Muscle of leg (tissue), 11 donors: ENCODE data around the gene ZNF296. TPM values are rescaled to one million over a fixed set of nuclear protein-coding genes. Genes with fewer than 3 reads are reported as not detected.
A peak's percentile ranks its signal among the peaks of the same experiment; 100 is the strongest.

Source experiments
- DNase-seq: peaks from one replicate; pipeline ENCODE4 v3.0.0; 2013
- H3K27ac ChIP-seq: one replicate; pipeline ENCODE4 v1.5.1; 2013; ENCODE audit warnings: mild to moderate bottlenecking, low read length, control low read depth
- H3K27me3 ChIP-seq: one replicate; pipeline ENCODE4 v1.6.1; 2013; ENCODE audit warnings: low read length; ENCODE audit not compliant: control insufficient read depth, insufficient read depth
- H3K36me3 ChIP-seq: one replicate; pipeline ENCODE4 v1.6.1; 2013; ENCODE audit warnings: low read length; ENCODE audit not compliant: control insufficient read depth, insufficient read depth
- H3K4me1 ChIP-seq: one replicate; pipeline ENCODE4 v1.6.1; 2013; ENCODE audit warnings: low read length; ENCODE audit not compliant: control insufficient read depth, insufficient read depth
- H3K4me3 ChIP-seq: one replicate; pipeline ENCODE4 v1.5.1; 2013; ENCODE audit warnings: low read length, control low read depth
- H3K9me3 ChIP-seq: replicated peaks from 2 replicates; pipeline ENCODE4 v1.6.1; 2013; ENCODE audit warnings: low read depth, low read length; ENCODE audit not compliant: control insufficient read depth
- WGBS: methylation state at CpG from one replicate; pipeline ENCODE4 v1.1.5; 2013; ENCODE audit warnings: missing lambda C conversion rate; ENCODE audit not compliant: insufficient coverage; 5-methylcytosine and 5-hydroxymethylcytosine counted together
- polyA plus RNA-seq, 8 donors: library from polyadenylated mRNA; unstranded; fragments of 120-200 nt; gene quantifications; one replicate each; pipeline versions ENCODE4 v1.2.1 to v1.2.3, GENCODE V29; 2013; ENCODE audit warnings: inconsistent platforms in 1 of 8, low replicate concordance in 1 of 8; ENCODE audit not compliant: insufficient read length in 8 of 8, insufficient read depth in 1 of 8
- total RNA-seq: library from RNA; stranded (reverse); fragments of 120-200 nt; gene quantifications from one replicate; pipeline ENCODE4 v1.2.4, GENCODE V29; 2013

Gene ZNF296
- total and polyA plus RNA-seq, 9 donors, result 0.13 to 1.5 (median 0.65) TPM

DNA sequence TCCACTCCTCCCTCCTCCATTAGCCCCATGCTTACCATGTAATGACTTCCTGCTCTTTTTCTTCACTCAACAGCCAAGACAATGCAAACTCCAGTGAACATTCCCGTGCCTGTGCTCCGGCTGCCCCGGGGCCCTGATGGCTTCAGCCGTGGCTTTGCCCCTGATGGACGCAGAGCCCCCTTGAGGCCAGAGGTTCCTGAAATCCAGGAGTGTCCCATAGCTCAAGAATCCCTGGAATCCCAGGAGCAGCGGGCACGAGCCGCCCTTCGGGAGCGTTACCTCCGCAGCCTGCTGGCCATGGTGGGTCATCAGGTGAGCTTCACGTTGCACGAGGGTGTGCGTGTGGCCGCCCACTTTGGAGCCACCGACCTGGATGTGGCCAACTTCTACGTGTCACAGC lies 13.8 kb upstream of the ZNF296 start:
- no peaks in the 10 kb centered on the region for H3K9me3 ChIP-seq
- no peaks in the 10 kb centered on the region for H3K27me3 ChIP-seq
- H3K4me3 ChIP-seq, result no peak overlapping the region
- DNase-seq, result no peak
- WGBS, result 90% methylated on average over 17 of the region's 17 CpGs
- H3K27ac ChIP-seq, result no peak overlapping the region
- H3K36me3 ChIP-seq, result peaks cover 29% of the 10 kb centered on the region
- H3K4me1 ChIP-seq, result peaks cover 23% of the 10 kb centered on the region

DNA sequence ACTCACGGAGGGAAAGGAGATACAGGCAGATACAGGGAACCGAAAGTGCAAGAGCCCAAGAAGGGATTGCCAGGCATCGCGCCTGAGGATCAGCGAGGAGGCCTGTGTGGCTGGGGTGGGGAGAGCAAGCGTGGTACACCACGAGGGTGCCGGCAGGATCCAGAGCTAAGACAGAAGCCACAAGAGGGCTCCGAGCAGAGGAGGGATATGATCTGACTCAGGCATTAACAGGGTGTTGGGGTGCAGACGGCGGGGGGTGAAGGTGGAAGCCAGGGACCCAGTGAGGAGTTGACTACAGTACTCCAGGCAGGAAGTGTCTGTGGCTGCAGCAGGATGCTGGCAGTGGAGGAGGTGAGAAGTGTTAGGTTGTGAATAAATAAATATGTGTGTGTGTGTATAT lies 11.3 kb upstream of the ZNF296 start:
- H3K36me3 ChIP-seq, result peaks cover 38% of the 10 kb centered on the region
- H3K4me1 ChIP-seq, result peaks cover 11% of the 10 kb centered on the region
- DNase-seq, result no peak
- 83% methylated on average over 11 of the region's 11 CpGs for WGBS
- H3K4me3 ChIP-seq, result no peak overlapping the region
- no peaks in the 10 kb centered on the region for H3K9me3 ChIP-seq
- H3K27me3 ChIP-seq, result no peaks in the 10 kb centered on the region
- no peak overlapping the region for H3K27ac ChIP-seq

GRCh38 chr19:45086480-45086879 lies 10.2 kb upstream of the ZNF296 start:
- Histone ChIP-seq H3K9me3 (no peaks in the 10 kb centered on the region), H3K36me3 (peaks cover 45% of the 10 kb centered on the region), H3K27ac (no peak overlapping the region), H3K27me3 (no peaks in the 10 kb centered on the region), H3K4me3 (no peak overlapping the region), H3K4me1 (peaks cover 11% of the 10 kb centered on the region)
- no peak for DNase-seq
- 100% methylated on average over 1 of the region's 4 CpGs for WGBS

DNA sequence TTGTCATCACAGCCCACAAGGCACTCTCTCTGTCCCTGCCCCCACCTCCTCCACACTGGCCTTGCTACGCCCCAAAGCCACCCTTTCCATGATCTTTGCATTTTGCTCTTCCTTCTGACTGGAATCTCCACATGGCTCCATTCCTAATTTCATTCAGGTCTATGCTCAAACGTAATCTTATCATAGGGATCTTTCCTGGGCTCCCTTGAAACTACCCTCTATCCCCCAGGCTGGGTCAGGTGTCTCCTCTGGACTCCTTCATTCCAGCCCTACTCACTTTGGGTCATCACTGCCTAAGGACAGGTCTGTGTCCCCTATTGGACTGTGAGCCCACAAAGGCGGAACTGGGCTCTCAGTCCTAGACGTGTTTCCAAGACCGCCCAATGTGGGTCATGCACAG lies 5.9 kb upstream of the ZNF296 start:
- no peak overlapping the region for H3K4me3 ChIP-seq
- 88% methylated on average over 5 of the region's 5 CpGs for WGBS

GRCh38 chr19:45079911-45080370 lies 3.7 kb upstream of the ZNF296 start:
- Histone ChIP-seq H3K4me3 (peak overlapping the region; percentile 86), H3K27ac (peak overlapping the region; percentile 10), H3K27me3 (peaks cover 4% of the 10 kb centered on the region), H3K36me3 (peaks cover 17% of the 10 kb centered on the region), H3K4me1 (peaks cover 29% of the 10 kb centered on the region), H3K9me3 (no peaks in the 10 kb centered on the region)
- no peak for DNase-seq
- 12% methylated on average over 5 of the region's 6 CpGs for WGBS

More for the DNA sequence above, 5.9 kb upstream of the ZNF296 start:
- H3K27me3 ChIP-seq, result no peaks in the 10 kb centered on the region
- peaks cover 13% of the 10 kb centered on the region for H3K4me1 ChIP-seq
- no peaks in the 10 kb centered on the region for H3K9me3 ChIP-seq
- H3K36me3 ChIP-seq, result peaks cover 21% of the 10 kb centered on the region
- no peak overlapping the region for H3K27ac ChIP-seq
- no peak for DNase-seq

- peak; percentile 81 for DNase-seq
- peaks cover 4% of the 10 kb centered on the region for H3K27me3 ChIP-seq
- H3K36me3 ChIP-seq, result peaks cover 11% of the 10 kb centered on the region
- WGBS, result under 1% methylated on average over 46 of the region's 61 CpGs
- H3K27ac ChIP-seq, result peak within 1 kb of the TSS; percentile 21
- H3K9me3 ChIP-seq, result no peaks in the 10 kb centered on the region
- H3K4me1 ChIP-seq, result peaks cover 33% of the 10 kb centered on the region
- H3K4me3 ChIP-seq, result peak within 1 kb of the TSS; percentile 86
Measured at GRCh38 chr19:45079063-45079910, 3.0 kb upstream of the ZNF296 start, which contains the start of gene GEMIN7. Gene GEMIN7 (plus strand): TSS chr19:45079260. CDS start chr19:45090115, 10,855 bp downstream.

DNA sequence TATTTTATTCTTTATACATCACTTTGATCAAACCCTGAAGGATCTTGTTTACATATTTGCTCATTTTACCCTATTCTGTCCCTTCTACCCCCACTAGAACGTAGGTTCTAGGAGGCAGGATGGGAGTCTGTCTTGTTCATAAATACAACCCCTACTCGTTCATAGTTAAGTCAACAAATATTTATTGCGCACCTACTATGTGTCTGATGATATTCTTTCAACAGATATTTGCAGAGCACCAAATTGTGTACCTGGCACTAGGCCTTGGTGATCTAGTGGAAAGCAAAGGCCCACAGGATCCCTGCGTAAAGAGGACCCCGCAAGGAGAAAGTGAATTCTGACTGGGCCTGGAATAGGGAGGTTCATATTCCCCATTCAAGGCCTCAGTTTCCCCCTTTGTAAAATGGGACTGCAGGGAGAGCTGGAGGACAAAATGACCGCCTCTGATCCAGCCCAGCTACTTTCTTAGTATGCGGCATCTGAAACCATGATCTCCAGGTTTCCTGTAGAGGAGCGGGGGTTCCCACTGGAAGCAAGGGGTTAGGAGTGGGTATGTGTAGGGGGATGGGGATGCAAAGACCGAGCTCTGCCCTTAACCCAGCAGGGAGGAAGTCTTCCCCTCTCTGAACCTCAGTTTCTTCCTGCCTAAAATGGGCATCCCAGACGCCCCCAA lies 2.2 kb upstream of the ZNF296 start:
- H3K27ac ChIP-seq, result no peak overlapping the region

DNA sequence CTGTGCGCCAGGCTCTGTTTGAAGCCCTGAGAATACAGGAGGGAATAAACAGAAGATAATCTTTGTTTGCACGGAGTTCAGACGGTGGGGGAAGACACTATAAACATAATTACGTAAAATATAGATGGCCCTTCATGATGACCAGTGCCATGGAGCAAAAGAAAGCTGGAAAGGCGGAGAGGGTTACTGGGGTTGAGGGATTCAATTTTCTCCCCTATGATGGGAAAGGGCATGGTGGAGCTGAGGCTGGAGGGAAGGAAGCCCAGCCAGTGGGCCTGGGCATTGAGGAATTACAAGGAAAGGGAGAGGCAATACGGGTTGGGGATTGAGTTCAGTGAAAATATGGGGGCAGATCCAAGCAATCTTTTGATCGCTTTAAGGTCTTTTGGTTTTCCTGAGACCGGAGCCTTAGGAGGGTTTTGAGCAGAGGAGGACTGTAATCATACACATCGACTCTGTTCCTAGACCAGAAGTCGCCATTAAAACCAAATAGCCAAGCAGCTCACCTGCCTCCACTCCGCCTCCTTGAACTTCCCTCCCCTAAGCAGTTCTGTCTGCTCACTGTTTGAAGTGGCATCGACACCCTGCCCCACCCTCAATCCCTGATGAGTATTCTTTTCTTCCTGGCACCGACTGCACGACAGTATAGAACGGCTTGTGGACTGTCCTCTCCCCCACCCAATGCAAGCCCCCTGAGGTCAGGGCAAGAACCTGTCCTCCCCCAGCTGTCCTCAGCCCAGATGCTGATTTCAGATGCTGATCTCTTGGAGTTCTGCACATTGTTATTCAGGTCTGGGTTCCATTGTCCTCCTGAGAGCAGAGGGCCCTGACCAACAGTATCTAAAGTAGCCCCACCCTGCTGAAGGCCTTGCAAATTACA lies 813 bp upstream of the ZNF296 start:
- DNase-seq, result no peak
- Histone ChIP-seq H3K27me3 (peaks cover 4% of the 10 kb centered on the region), H3K4me1 (peaks cover 35% of the 10 kb centered on the region), H3K36me3 (peaks cover 3% of the 10 kb centered on the region), H3K4me3 (no peak overlapping the region), H3K9me3 (no peaks in the 10 kb centered on the region), H3K27ac (no peak overlapping the region)
- 62% methylated on average over 10 of the region's 15 CpGs for WGBS

More for the DNA sequence above, 2.2 kb upstream of the ZNF296 start:
- Histone ChIP-seq H3K27me3 (peaks cover 4% of the 10 kb centered on the region), H3K4me3 (peak overlapping the region; percentile 86), H3K9me3 (no peaks in the 10 kb centered on the region), H3K4me1 (peaks cover 33% of the 10 kb centered on the region), H3K36me3 (peaks cover 11% of the 10 kb centered on the region)
- WGBS, result 0% methylated on average over 1 of the region's 10 CpGs
- no peak for DNase-seq

GRCh38 chr19:45075301-45076028 lies 813 bp downstream of the ZNF296 start:
- peaks cover 10% of the 10 kb centered on the region for H3K36me3 ChIP-seq
- peaks cover 37% of the 10 kb centered on the region for H3K4me1 ChIP-seq
- no peak overlapping the region for H3K27ac ChIP-seq
- 8% methylated on average over 16 of the region's 26 CpGs for WGBS
- H3K4me3 ChIP-seq, result peak overlapping the region; percentile 38
- no peaks in the 10 kb centered on the region for H3K9me3 ChIP-seq
- peaks cover 4% of the 10 kb centered on the region for H3K27me3 ChIP-seq
- peak; percentile 58 for DNase-seq
